Glutamatergic neuron (in vitro differentiated cells): ENCODE results near the gene RUNX3. TPM values are rescaled to one million over a fixed set of nuclear protein-coding genes. Genes with fewer than 3 reads are reported as not detected.

Experiments
- DNase-seq: peaks from one replicate; pipeline ENCODE4 v3.0.0; 2022
- H3K27ac Mint-ChIP-seq: one replicate; pipeline ENCODE4 v1.8.0; 2020; ENCODE audit warnings: mild to moderate bottlenecking, mixed read lengths, inconsistent platforms; ENCODE audit not compliant: unreplicated experiment
- H3K27me3 Mint-ChIP-seq: one replicate; pipeline ENCODE4 v1.8.0; 2020; ENCODE audit warnings: mild to moderate bottlenecking, moderate library complexity, mixed read lengths, inconsistent platforms; ENCODE audit not compliant: unreplicated experiment
- H3K36me3 Mint-ChIP-seq: one replicate; pipeline ENCODE4 v1.8.0; 2020; ENCODE audit warnings: mild to moderate bottlenecking, mixed read lengths, inconsistent platforms; ENCODE audit not compliant: unreplicated experiment
- H3K4me1 Mint-ChIP-seq: one replicate; pipeline ENCODE4 v1.8.0; 2020; ENCODE audit warnings: mild to moderate bottlenecking, low read depth, mixed read lengths, inconsistent platforms; ENCODE audit not compliant: unreplicated experiment
- H3K4me3 Mint-ChIP-seq: one replicate; pipeline ENCODE4 v1.8.0; 2020; ENCODE audit warnings: mild to moderate bottlenecking, mixed read lengths, inconsistent platforms; ENCODE audit not compliant: unreplicated experiment
- H3K9me3 Mint-ChIP-seq: one replicate; pipeline ENCODE4 v1.8.0; 2020; ENCODE audit warnings: mild to moderate bottlenecking, moderate library complexity, mixed read lengths, inconsistent platforms; ENCODE audit not compliant: unreplicated experiment
- total RNA-seq: library from RNA; stranded (reverse); fragmentation: NEBNext Ultra II Directional; extraction: Animal tissue kit (Norgen Biotek cat#: 25700); gene quantifications from one replicate; pipeline ENCODE4 v1.2.1, GENCODE V29; 2021; ENCODE audit not compliant: unreplicated experiment
- TF ChIP-seq, protein P1 (sequence below): fragments of 200-600 bp; sonication (generic); IDR thresholded peaks from one replicate; pipeline ENCODE4 v1.5.0; 2021; ENCODE audit not compliant: partially characterized antibody, unreplicated experiment

Gene RUNX3
- total RNA-seq, 1 donor from 2014 or later, result 0.15 TPM

DNA sequence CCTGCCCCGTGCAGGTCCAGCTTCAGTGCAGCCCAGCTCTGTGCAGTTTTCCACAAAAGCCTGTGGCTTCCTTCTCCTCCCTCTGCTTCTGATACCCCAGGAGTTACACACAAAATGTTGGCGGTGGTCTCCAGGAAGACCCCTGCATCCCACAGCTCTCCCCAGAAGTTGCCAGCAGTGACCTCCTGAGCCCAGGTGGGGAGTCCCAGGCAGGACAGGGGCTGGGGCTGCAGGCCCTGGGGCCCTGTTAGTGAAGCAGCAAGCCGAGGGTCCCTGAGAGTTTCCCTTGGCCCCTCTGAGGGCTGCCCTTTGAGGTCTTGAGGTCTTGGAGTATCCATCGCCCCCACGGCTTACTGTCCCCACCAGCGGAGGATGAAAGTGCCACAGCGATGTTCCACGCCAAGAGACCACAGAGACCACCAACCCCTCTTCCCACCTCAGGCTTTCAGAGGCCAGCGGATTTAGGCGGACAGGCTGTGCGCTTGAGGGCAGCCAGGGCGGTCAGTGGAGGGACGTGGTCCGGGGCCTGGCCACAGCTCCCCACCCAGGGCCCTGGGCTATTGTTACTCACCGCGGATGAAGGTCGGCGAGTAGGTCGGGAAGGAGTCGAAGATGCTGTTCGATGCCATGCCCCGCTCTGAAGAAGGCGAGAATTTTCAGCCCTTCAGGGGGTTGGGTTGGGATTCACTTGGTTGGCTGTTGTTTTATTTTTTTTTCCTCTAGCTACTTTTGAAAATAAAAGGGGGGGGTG, 34.0 kb upstream of the RUNX3 start:
- no peak for DNase-seq
- Mint-ChIP-seq H3K4me1 (no peaks in the 10 kb centered on the region), H3K27ac (no peak overlapping the region), H3K36me3 (peaks cover 4% of the 10 kb centered on the region), H3K9me3 (peaks cover 5% of the 10 kb centered on the region), H3K27me3 (peaks cover 8% of the 10 kb centered on the region), H3K4me3 (no peak overlapping the region)
- TF ChIP-seq, protein P1, sequence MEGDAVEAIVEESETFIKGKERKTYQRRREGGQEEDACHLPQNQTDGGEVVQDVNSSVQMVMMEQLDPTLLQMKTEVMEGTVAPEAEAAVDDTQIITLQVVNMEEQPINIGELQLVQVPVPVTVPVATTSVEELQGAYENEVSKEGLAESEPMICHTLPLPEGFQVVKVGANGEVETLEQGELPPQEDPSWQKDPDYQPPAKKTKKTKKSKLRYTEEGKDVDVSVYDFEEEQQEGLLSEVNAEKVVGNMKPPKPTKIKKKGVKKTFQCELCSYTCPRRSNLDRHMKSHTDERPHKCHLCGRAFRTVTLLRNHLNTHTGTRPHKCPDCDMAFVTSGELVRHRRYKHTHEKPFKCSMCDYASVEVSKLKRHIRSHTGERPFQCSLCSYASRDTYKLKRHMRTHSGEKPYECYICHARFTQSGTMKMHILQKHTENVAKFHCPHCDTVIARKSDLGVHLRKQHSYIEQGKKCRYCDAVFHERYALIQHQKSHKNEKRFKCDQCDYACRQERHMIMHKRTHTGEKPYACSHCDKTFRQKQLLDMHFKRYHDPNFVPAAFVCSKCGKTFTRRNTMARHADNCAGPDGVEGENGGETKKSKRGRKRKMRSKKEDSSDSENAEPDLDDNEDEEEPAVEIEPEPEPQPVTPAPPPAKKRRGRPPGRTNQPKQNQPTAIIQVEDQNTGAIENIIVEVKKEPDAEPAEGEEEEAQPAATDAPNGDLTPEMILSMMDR, result no peak

DNA sequence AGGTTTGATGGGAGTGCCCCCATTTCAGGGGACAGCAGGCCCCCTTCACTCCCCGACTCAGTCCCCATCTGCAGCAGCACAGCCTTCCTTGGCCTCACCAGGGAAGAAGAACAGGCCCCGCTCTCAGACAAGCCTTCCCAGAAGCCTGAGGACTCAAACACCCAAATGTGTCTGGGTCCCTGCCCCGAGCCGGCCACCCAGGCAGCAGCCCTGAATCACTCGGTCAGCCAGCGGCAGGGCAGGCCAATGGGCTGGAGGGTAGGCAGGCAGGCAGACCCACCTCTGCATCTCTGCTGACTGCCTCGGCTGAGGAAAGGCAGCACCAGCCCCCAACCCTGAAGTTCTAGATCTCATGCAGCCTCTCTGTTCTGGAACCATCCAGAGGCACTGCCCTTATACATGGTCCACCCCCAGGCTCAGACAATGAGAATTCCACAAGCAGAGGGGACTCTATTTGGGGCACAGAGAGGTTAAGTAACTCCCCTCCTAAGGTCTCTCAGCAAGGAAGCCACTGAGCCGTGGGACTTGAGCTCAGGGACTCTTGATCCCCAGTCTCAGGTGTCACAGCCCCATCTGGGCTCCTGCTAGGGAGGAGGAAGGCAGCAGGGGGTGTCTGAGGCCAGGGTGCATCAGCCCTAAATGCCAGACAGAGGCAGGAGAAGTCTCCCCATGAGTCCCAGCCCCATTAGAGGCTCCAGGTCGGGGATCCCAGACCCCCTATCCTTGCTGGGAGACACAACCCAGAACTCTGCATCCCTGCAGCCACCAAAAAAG, 33.2 kb upstream of the RUNX3 start:
- TF ChIP-seq, protein P1, result no peak
- H3K27me3 Mint-ChIP-seq, result peaks cover 12% of the 10 kb centered on the region
- no peaks in the 10 kb centered on the region for H3K4me1 Mint-ChIP-seq
- no peak overlapping the region for H3K27ac Mint-ChIP-seq
- no peak for DNase-seq
- no peak overlapping the region for H3K4me3 Mint-ChIP-seq
- peaks cover 3% of the 10 kb centered on the region for H3K9me3 Mint-ChIP-seq
- peaks cover 4% of the 10 kb centered on the region for H3K36me3 Mint-ChIP-seq

DNA sequence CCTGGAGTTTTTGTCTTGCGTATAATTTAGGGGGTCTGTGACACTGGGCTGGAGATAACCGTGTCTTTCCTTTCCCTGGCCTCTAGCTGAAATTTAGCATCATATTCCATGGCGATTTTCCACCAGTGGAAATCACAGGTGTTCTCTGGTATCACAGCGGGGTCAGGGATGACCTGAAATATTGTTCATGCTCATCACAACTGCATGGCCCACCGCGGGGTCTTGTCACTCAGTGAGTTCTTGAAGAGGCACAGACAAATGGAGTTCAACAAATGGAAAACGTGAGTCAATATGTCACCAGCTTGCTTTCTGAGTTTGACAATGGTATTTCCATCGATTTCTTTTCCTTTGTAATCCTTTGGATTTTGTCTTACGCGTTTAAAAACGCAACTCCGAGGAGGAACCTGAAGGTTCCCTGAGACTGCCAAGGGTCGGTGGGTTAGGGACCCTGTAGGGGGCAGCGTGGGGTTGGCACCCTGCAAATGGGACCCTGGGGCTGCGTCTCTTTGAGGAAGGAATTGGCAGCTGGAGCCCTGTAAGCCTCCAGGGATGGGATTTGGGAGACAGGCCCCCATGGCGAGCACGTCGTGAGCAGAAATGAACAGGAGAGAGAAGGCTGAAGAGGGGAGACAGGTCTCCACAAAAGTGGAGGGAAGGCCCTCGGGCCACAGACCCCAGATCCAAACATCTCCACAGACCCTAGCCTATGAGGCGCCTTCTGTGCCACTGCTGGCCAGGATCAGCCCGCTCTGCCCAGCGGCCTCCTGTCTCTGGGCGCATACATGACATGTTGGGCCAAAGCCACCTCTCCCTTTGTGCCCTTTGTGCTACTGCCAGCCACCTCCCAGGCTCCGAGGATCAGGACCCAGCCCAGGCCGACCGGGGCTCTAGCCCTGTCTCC, 32.1 kb upstream of the RUNX3 start:
- Mint-ChIP-seq H3K4me3 (no peak overlapping the region), H3K4me1 (no peaks in the 10 kb centered on the region), H3K9me3 (peaks cover 3% of the 10 kb centered on the region), H3K27ac (no peak overlapping the region), H3K27me3 (peaks cover 12% of the 10 kb centered on the region), H3K36me3 (peaks cover 4% of the 10 kb centered on the region)
- no peak for DNase-seq
- TF ChIP-seq, protein P1, result no peak

DNA sequence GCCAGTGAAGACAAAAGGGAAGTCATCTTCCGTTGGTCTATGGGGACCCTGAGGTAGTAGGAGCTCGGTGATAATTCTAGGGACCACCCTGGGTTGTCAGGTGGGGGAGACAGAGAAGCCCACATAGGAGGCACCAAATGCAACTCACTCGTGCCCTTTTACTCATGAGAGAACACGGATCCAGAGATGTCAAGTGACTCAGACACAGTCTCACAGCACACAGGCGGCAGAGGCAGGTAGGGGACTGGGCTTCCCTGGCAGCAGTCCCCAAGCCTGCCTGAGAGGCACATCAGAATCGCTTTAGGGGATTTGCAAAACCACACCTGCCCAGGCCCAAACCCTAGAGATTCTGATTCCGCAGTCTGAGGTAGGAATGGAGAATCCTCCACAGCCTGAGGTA, 31.3 kb upstream of the RUNX3 start:
- DNase-seq, result no peak
- Mint-ChIP-seq H3K27me3 (peaks cover 12% of the 10 kb centered on the region), H3K4me1 (no peaks in the 10 kb centered on the region), H3K27ac (no peak overlapping the region), H3K36me3 (peaks cover 4% of the 10 kb centered on the region), H3K4me3 (no peak overlapping the region), H3K9me3 (peaks cover 3% of the 10 kb centered on the region)
- TF ChIP-seq, protein P1, result no peak
